HG03469 (cell line): ENCODE measurements around the gene GPX2.

Experiments used
- ATAC-seq: cut with Tn5 transposase; IDR thresholded peaks from one replicate; pipeline ENCODE4 v1.9.1; 2021; ENCODE audit warnings: mild to moderate bottlenecking, moderate library complexity, moderate number of reproducible peaks; ENCODE audit not compliant: unreplicated experiment

Gene GPX2

GRCh38 chr14:64960762-64961276 lies 18.3 kb upstream of the GPX2 start:
- no peak for ATAC-seq

DNA sequence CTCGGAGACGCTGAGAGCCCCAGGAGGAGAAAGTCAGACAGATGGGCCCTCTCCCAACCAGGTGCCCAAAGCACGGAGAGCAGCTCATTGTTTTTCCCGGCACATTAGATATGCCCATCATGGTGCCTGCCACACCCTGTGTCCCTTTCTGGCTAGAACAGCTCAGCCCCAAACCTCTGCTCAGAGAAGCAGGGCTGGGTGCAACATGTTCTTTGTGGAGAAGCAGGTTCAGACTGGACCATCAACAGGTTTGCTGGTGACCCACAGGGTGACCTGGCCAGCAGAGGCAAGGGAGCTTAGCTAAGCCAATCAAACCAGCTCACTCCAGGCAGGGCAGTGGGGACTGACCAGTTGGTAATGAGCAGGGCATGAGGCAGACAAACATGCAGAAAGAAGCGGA lies 16.2 kb upstream of the GPX2 start:
- ATAC-seq, result no peak

- no peak for ATAC-seq
Measured at GRCh38 chr14:64958201-64958600, 15.7 kb upstream of the GPX2 start.

DNA sequence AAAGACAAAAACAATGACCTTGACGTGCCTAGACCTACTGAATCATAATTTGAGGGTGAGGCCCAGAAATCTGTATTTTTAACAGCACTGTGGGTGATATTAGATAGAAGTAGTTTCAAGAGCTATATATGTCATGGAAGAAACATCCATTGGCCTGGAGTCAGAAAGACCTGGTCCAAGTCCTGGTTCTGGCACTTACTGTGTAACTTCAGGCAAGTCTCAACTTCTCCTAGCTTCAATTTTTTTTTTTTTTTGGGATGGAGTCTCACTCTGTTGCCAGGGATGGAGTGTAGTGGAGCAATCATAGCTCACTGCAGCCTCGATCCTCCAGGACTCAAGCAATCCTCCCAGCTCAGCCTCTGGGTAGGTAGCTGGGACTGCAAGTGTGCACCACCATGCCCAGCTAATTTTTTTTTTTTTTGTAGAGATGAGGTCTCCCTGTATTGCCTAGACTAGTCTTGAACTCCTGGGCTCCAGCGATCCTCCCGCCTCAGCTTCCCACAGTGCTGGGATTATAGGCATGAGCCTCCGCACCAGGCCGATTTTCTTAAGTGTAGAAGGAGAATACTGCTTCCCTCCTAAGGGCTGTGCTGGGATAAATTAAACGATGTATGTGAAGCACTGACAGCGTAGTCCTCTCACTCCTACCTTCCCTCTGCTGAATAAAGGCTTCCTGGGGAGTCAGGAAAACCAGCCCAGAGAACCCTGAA lies 14.3 kb upstream of the GPX2 start:
- no peak for ATAC-seq

- no peak for ATAC-seq
Measured at GRCh38 chr14:64955297-64955696, 12.8 kb upstream of the GPX2 start.

- ATAC-seq, result no peak
Measured at GRCh38 chr14:64954491-64955240, 12.1 kb upstream of the GPX2 start.

- no peak for ATAC-seq
Measured at GRCh38 chr14:64953661-64954060, 11.1 kb upstream of the GPX2 start.

- ATAC-seq, result no peak
Measured at GRCh38 chr14:64953310-64953654, 10.7 kb upstream of the GPX2 start.

DNA sequence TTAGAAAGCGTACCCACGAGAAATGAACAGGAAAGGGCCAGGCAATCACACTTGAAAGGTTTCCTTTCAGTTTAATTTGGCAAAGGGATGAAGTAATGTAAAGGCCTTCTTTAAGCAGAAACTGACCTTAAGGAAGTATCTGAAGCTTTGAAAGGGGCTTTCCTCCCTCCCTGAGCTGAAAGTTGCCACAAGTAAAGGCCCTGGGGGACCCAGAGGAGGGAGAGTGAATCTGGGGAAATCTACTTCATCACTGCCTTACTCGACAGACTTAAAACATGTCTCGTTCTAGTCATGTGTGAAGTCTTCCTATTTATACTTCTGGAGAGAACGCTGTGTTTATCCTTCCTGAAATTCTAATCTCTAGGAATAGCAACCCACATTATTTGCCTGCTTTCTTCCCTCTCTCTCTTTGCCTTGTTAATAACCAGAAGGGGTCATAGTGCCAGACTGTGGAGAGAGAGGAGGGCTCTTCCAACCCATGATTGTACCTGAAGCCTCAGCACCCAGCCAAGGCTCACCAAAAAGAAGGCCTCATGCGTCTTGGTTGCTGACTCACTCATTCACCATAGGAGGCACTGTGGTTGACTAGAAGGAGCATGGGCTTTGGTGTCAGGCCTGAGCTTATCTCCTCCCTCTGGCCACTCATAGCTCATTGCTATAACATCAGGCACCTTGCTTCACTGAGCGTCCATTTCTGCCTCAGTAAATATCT lies 10.2 kb upstream of the GPX2 start:
- no peak for ATAC-seq

DNA sequence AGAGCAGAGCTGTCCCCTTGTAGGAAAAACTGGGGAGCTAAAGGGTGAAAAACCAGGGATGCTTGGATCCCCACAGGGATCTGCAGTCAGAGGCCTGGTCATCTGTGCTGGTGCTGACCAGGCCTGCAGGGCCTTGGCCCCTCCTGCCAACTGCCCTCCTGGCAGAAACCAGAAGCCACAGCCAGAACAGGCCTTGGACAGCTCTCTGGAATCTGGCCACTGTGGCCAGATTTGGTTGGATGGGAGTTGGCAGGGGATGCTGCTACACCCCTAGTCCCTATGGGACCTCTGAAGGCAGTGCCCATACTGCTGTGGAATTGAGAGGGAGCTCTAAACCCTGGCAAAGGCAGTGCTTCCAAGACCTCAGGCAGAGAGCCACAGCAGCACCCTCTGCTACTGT lies 9.2 kb upstream of the GPX2 start:
- ATAC-seq, result no peak

- ATAC-seq, result no peak
Measured at GRCh38 chr14:64951291-64951690, 8.7 kb upstream of the GPX2 start.

GRCh38 chr14:64950889-64951288 lies 8.3 kb upstream of the GPX2 start:
- no peak for ATAC-seq

- ATAC-seq, result no peak
Measured at GRCh38 chr14:64948612-64949210, 6.2 kb upstream of the GPX2 start.

GRCh38 chr14:64947710-64948611 lies 5.4 kb upstream of the GPX2 start:
- no peak for ATAC-seq

DNA sequence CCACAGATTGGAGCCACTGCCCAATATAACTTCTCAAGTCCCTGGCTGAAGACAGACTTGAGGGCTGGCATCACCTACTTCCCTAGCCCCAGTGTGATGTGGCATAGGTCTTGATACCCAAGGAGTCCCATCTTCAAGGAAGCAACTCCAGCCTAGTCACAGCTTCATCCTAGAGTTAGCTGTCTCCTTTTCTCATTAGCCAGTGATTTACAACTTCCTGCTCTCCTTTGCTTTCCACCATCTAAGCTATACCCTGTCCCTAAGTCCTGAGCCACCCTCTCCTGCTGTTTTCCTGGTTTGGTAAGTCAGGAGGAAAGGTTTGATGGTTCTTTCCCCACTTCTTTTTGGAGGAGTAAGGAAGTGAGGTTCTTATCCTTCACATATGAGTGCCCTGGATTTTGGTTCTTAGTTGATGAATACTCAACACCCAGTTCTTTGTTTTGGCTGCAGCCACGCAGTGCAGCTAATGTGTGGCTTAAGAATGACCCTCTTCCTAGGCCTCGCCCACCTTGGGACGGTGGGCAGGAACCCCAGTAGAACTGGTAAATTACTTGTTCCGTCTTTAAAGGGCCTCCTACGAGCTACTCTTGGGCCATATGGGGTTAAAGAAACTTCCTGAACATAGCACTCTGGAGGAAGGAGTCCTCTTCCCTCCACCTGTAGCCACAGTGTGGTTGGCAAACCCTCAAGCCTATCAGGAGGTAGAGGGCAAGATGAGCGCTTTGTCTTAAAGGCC lies 3.9 kb upstream of the GPX2 start:
- no peak for ATAC-seq

GRCh38 chr14:64945431-64946178 lies 3.1 kb upstream of the GPX2 start:
- ATAC-seq, result no peak

- no peak for ATAC-seq
Measured at GRCh38 chr14:64944861-64945260, 2.3 kb upstream of the GPX2 start.

- no peak for ATAC-seq
Measured at GRCh38 chr14:64944041-64944440, 1.5 kb upstream of the GPX2 start.

DNA sequence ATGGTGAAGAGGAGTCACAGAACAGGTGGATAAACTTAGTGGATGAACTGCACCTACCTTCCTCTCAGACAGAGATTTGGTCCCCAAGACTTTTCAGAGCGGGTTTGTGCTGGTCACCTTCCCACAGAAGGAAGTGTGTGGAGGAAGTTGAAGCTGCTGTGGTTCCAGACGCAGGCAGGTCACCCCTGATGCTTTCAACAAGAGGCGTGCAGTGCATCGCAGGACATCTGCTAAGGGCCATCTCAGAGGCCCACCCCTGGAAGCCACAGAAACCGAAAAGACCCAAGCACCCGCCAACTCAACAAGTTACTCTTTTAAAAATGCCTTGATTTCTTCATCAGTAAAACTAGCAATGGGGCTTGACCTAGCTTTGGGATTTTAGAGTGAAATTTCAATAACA lies 1.0 kb upstream of the GPX2 start:
- no peak for ATAC-seq
